Measurements from ENCODE around the gene ANKRD2.
A peak's percentile ranks its signal among the peaks of the same experiment; 100 is the strongest.
"Not testable (repeated sequence)": the region's sequence is repeated elsewhere in the genome, so short reads cannot be mapped to it uniquely, and the experiment has no call there.

The ANKRD2 gene

DNA sequence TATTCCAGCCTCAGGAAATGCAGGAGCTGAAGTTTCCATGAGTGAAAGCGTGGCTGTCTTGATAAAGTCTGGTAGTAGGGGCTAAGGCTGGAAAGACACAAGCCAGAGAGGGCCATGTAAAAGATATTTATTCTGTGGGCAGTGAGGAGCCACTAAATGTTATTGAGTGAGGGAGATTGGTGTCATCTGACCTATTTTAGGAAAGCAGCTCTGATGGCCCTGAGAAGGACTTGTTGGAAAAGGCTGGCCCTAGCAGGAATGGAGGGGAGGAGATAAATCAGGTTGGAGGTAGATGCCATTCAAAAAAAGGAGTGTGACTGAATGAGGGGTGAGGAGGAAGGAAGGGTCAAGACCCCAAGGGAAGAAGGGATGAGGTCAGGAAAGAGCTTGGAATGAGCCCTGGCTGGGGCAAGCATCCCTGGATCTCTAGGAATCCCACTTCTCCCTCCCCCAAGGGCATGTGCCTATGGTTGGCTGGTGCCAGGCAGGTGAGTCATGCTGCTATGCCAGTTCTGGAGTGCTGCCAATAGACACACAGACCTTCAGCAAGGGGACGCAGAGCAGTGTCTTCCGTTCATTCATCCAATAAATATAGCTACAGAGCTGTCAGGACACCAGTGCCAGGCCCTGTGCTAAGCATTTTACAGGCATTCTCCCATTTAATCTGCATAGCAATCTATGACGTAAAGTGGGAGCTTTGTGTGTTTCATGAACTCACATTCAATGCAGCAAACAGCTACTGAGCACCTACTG is 2.0 kb downstream of the ANKRD2 start:
- DNase-seq = peak; percentile 36

DNA sequence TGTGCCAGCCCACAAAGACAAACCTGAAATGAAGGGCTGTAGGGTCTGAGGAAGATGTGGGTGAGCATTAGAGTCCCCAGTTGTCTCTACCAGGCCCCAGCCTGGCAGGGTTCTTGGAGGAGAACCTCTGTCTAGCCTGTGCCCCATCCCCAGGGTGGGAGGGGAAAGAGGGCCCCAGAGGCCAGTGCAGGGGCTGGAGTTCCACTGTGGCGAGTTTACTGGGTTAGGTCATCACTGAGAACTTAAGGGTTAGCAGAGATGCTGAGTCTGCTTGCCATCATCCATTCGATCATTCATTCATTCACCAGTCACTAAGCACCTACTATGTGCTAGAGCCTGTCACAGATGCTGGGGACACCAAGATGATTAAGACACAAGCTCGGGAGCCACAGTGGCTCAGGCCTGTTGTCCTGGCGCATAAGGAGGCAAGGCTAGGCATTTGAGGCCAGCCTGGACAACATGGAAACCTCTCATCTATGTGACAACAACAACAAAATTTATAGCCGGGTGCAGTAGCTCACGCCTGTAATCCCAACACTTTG is 2.6 kb downstream of the ANKRD2 start:
- DNase-seq = no peak

DNA sequence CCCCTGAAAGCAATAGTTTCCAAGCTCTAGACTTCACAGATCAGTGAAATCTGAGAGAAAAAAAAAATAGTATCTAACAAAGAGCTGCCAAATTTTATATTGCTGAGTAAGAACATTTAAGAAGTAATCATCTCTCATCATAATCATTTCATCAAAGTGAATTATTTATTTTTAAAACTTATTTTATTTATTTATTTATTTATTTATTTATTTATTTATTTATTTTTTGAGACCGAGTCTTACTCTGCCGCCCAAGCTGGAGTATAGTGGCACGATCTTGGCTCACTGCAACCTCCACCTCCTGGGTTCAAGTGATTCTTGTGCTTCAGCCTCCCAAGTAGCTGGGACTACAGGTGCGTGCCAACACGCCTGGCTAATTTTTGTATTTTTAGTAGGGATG is 3.9 kb downstream of the ANKRD2 start:
- DNase-seq = not testable (repeated sequence)

DNA sequence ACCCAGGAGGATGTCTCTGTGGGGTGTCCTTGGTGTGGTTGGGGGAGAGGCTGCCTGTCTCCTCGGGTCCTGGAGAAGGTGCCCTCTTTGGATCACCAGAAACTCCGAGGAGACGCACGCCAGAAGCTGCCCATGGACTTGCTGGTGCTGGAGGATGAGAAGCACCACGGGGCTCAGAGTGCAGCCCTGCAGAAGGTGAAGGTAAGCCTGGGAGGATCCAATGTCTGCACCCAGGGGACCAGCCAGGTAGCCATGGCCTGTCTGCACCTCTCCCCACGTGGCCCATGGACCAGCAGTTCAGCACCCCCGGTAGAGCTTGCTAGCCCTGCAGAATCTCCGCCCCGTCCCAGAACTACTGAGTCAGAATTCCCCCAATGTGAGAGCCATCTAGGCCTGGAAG is 5.1 kb downstream of the ANKRD2 start:
- DNase-seq = no peak

DNA sequence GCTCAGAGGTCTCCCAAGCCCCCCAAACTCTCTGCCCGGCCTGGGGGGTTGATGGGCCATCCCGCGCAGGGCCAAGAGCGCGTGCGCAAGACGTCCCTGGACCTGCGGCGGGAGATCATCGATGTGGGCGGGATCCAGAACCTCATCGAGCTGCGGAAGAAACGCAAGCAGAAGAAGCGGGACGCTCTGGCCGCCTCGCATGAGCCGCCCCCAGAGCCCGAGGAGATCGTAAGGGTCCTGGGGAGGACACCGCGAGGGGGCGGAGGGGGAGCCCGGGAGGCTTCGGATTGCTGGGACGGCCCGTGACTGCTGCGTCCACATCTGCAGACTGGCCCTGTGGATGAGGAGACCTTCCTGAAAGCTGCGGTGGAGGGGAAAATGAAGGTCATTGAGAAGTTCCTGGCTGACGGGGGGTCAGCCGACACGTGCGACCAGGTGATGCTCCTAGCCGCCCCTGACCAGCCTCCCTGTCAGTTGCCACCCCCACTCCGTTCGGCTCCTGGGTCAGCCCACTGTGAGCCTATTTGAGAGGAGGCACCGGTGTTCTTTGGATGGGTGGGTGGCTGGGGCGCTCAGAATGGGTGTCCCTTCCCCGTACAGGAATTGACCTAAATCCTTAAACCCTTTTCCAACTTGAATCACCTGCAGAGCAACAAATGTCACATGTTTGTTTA is 5.7 kb downstream of the ANKRD2 start:
- DNase-seq = no peak

DNA sequence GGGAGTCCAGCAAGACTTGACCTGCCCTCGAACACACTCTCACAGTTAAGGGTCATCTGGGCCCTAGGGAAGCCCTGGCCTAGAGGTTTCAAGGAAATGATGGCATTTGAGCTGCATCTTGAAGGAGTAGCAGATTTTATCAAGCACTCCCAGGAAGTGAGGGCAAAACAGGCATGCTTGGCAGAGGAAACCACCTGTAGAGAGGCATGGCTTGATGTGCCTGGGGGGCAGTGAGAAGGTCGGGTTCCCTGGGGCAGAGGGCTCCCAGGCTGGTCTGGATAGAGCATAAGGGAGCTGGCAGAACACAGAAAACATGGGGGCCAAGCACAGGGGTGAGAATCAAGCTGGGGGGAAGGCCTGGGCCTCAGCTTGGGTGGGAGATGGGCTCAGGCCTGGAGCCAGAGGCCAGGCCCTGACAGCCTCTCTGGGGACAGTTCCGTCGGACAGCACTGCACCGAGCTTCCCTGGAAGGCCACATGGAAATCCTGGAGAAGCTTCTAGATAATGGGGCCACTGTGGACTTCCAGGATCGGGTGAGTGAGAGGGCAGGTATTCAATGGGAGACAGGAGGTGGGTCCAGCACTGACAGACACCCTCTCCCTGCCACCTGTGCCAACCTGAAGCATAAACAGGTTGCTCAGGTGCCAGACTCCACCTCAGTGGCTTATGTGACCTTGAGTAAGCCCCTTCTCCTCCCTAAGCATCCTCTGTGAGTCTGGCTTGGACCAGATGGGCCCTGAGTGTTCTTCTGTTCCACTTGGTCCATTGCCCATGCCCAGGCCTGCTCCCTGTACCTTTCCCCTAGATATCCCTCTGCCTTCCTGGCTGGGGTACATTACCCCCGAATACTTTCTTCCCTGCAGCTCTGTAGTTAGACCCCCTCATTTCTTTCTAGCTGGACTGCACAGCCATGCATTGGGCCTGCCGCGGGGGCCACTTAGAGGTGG is 8.1 kb downstream of the ANKRD2 start:
- DNase-seq = no peak

DNA sequence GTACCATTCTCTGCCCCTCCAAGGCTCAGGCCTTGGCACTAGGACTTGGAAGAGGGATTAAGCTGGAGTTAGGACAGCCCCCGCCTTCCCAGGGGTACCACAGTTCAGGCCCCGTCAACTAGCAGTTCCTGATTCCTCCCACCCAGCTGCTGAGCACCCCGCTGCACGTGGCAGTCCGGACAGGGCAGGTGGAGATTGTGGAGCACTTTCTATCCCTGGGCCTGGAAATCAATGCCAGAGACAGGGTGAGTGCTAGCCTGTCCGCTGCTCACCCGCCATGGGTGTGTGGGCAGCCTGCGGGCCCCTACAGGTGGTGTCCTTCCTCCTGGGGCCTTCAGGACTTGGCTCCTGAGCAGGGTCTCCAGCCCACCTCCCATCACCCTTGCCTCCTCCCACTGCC is 9.6 kb downstream of the ANKRD2 start:
- DNase-seq = no peak

DNA sequence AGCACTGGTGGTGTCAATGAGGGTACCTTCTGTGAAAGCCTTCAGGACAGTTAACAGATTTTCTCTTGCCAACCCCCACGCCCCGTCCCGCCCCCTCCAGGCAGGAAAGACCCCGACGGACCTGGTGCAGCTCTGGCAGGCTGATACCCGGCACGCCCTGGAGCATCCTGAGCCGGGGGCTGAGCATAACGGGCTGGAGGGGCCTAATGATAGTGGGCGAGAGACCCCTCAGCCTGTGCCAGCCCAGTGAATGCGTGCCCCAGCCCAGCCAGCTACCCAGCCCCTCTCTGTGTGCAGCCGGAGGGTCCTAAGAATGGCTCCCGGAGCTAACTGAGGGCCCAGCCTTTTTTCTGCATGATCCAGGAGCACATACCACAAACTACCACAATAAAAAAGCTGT is 10.9 kb downstream of the ANKRD2 start:
- DNase-seq = no peak

DNA sequence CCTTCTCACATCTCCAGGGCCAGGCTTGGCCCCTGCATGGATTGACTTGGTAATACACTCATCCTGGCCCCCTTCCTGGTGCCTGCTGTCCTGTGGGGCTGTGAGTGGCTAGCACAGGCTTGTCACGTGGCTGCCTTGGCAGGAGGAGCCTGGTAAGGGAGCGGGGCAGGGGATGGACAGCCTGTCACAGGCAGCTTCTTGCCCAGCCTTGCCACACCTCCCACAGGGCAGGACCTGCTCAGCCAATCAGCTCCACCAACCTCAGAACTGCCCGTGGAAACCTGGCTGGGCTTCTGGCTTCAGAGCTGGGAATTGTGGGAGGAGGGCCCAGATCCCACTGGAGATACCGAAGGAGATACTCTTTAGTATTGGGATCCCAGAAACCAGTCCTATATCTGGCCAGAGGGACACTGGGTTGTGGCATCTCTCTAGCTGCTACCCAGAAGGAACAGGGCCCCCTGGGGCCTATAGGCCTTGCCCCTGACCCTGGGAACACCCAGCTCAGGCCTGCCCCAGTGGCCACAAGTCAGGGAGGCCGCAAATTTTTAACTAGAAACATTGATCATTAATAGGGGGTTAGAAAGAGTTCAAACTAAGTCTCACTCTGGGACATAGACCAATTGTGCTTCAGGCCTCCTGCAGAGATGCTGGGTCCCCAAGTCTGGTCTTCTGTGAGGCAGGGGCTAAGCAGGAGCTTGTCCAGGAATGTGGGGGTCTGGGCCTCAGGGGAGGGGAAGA is 11.7 kb downstream of the ANKRD2 start, which contains the start of gene HOGA1:
HOGA1 (plus strand) TSS at position 330 of the 738 bp plus-strand sequence; CDS start at position 645, 315 bp downstream.
- peak; percentile 67 for DNase-seq

DNA sequence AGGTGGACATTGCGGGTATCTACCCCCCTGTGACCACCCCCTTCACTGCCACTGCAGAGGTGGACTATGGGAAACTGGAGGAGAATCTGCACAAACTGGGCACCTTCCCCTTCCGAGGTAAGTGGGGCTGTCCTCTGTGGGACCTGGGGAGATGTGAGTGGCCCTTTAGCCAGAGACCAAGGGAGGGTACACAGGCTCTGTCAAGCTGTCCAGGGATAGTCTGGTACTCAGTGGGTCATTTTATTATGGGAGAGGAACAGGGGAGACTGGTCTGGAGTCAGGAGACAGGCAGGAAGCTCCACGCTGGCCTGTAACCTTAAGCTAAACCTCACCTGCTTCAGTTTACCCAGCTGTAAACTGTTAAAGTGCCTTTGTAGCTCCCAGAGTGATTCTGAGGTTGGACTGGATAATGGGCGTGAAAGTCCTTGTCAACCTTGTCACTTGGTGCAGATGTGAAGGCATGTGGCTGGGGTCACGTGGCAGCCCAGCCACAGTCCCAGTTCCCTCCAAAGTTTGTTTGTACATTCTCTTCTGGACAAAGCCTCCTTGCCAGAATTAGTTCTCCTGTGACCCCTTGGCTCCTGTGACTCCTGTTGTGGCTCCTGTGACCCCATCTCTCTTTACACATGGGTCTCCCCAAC is 12.3 kb downstream of the ANKRD2 start:
- no peak for DNase-seq

DNA sequence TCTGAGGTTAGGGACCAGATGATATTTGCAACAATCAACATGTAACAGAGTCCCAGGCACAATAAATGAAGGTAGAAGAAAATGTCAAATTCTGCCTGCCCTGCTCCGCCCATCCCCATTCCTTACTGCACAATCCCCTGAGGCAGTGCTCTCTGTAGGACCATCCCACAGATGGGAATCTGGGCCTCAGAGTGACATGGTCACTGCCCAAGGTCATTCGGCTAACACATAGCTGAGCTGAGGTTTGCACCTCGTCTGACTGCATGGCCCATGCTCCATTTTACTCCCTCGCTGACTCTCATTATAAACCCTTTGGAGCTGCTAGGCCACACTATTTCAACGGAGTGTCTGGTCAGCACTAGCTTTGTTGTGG is 12.8 kb downstream of the ANKRD2 start:
- DNase-seq = no peak

DNA sequence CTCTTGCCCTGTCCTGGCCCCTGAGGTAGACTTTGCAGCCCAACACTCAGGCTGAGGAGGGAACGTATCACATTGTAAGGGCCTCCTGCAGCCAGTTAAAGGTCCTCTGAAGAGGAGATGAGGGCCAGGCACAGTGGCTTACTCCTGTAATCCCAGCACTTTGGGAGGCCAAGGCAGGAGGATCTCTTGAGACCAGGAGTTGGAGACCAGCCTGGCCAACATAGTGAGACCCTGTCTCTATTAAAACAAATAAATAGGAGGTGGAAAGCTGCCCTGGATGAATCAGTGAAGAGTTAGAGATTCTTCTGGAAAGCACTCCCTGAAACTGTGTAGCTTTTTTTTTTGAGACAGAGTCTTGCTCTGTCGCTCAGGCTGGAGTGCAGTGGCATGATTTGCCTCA is 14.6 kb downstream of the ANKRD2 start:
- DNase-seq = no peak

DNA sequence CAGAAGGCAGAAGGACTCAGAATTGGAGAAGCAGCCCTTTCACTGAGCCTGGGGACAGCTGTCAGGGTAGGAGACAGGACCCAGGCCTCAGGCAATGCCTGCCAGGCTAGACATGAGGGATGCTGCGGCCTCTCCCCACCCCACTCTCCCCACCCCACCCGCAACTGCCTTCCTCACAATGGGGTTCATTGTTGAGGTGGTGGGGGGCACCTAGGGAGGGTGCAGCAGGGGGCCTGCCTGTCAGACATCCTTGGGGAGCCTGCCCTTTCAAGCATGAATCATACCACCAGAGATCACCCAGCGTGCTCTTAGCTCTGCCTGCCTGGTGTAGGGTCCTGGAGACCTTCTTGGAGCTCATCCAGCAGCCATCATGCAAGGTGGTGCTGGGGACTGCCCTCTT is 16.9 kb downstream of the ANKRD2 start, which contains the start of gene C10orf62:
C10orf62 (plus strand) TSS at position 243 of the 400 bp plus-strand sequence. CDS start 177 bp downstream, outside the sequence.
- DNase-seq = no peak

DNA sequence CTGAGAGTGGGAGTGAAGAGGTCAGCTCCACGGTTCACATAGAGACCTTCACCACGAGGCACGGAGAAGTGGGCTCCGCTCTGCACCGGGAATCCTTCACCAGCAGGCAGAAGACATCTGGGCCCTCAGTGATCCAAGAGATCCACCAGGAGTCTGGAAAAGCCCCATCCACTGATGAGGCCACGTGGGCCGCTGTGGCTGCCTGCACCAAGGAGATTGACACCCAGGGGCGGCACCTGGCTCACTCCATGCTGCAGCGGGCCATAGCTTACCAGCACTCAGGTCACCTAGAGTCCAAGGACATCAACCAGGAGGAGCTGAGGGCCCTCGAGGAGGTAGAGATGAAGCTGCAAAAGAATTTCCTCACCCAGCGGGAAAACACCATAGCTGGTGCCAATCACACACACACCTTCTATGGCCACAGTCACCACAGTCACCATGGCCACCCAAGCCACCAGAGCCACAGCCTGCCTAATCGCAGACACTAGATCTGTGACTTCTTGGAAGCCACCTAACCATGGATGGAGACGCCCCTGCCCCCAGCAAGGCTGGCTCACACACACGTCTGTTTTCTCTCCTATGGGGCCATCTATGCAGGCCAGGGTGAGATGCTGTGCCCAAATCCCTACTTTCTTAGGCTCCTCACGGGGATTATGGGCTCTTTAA is 17.6 kb downstream of the ANKRD2 start:
- no peak for DNase-seq

DNA sequence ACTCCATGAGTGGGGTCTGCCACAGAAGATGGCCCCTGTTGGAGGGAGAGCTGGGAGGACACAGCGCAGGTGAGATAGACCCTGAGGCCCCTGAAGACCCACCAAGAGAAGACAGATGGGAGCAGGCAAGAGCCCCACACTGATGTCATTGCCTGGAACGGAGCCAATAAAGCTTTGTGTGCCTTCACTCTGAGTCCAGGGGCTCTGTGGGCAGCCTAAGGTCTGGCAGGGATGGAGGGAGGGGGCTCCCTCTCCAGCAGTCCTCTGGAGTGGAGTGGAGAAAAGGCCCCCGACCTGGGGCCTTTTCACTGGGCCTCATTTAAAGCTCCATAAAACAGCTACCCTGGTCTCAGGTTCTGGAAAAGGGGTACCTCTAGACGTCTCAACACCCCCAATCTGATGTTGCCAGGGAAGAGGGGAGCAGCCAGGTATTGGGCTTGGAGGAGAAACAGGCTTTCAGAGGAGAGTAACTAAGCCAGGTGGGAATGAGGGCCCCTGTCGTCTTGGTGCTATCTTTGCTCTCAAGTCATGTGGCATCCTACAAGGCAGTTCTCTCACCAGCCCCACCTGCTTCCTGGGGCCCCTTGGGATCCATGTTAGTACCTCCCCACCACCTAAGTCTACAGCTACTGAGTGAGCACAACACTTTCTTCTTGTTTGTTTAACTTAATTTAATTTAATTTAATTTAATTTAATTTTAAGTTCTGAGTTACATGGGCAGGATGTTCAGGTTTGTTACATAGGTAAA is 18.3 kb downstream of the ANKRD2 start:
- DNase-seq = no peak

DNA sequence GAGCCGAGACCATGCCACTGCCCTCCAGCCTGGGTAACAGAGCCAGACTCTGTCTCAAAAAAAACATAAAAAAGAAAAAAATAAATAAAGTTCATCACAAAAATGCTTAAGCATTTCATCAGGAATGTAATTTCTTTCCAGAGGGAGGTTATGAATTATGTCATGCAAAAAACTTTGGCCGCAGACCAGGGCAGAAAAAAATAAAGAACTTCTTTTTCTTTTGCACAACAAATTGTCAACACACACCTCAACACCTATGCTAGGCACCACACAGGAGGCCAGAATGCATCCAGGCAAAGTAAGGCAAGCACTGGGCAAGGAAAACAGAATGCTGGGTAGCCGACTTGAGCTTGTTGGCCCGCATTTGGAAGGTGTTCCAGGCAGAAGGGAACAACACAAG is 20.8 kb downstream of the ANKRD2 start:
- no peak for DNase-seq

DNA sequence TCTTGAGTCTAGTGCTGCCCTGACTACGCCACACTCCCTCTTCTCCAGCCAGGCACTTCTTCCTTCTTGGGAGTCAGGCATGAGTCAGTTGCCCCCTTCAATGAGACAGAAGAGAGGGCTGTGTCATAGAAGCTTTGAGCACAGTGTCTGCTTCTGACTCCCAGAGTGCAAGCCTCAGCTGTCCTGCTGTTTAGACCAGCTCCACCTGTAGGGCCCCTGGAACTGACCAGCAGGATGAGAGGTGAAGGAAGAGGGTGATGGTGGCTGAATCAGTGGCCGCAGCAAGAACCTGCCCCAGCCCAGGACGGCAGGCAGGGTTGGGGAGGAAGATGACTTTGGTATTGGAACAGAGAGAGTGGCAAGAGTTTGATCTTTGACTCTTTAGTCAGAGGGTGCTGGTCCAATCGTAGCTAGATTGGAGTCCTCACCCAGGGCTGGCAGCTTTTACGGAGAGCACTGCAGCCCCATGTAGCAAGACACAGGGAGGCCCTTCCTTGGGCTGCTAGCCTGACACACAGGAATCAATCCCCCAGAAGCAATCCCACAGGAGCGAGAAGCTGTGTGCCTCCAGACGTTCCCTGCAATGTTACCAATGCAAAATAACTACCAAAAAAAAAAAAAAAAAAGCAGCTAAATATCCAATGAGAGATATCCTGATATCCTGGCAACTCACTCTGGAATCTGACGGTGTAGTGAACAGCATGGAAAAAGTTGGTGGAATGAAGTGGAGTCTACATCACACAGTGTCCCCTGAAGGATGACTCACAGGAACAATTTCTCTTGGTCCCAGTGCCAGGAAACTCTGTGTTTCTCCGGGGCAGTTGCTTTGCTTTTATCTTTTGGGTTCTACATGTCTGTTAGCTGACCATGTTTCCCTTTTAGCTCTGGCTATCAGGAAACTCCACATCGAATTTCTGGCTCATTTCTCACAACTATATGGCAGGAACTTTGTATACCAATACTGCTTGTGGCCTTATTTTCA is 23.8 kb downstream of the ANKRD2 start:
- no peak for DNase-seq

DNA sequence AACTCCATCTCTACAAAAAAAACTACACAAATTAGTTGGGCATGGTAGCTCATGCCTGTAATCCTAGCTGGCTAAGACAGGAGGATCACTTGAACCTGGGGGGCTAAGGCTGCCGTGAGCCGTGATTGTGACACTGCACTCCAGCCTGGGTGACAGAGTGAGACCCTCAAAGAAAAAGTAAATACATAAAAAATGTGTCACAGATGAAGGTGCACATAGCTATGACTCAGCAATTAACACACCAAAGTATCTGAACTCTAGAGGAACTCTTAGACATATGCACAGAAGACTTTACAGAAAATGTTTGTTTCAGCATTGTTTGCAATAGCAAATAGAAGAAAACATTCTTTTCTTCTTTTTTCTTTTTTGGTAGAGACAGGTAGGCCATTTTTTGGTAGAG is 25.2 kb downstream of the ANKRD2 start:
- DNase-seq = no peak

Data from eye (tissue), 1 donor.